DOHH2 (cell line): ENCODE results near the gene TRO.

ENCODE experiments used
- H3F3A ChIP-seq: fragments of 200-600 bp; sonication (generic), shearing (Covaris generic); 2 replicates; pipeline ENCODE4 v1.6.0; 2016; ENCODE audit warnings: antibody characterized with exemption, mild to moderate bottlenecking; ENCODE audit not compliant: control insufficient read depth, insufficient read depth
- H3K27ac ChIP-seq: fragments of 200-600 bp; sonication (generic); 2 replicates; pipeline ENCODE4 v1.5.1; 2014; ENCODE audit warnings: low read depth, mild to moderate bottlenecking, low read length, moderate library complexity
- H3K27me3 ChIP-seq: fragments of 200-600 bp; sonication (generic); 2 replicates; pipeline ENCODE4 v1.6.1; 2014; ENCODE audit warnings: mild to moderate bottlenecking, low read length, mixed read lengths; ENCODE audit not compliant: control insufficient read depth
- H3K36me3 ChIP-seq: fragments of 200-600 bp; sonication (generic); 2 replicates; pipeline ENCODE4 v1.6.1; 2014; ENCODE audit warnings: mild to moderate bottlenecking, low read length, moderate library complexity, mixed read lengths; ENCODE audit not compliant: control insufficient read depth
- H3K4me1 ChIP-seq: fragments of 200-600 bp; sonication (generic); 2 replicates; pipeline ENCODE4 v1.6.1; 2014; ENCODE audit warnings: mild to moderate bottlenecking, low read length, mixed read lengths; ENCODE audit not compliant: control insufficient read depth
- H3K4me2 ChIP-seq: fragments of 200-600 bp; sonication (generic); 2 replicates; pipeline ENCODE4 v1.6.0; 2014; ENCODE audit warnings: mild to moderate bottlenecking, low read length, moderate library complexity
- H3K4me3 ChIP-seq: fragments of 200-600 bp; sonication (generic); 2 replicates; pipeline ENCODE4 v1.5.1; 2014; ENCODE audit warnings: mild to moderate bottlenecking, low read length, mixed read lengths
- H3K79me2 ChIP-seq: fragments of 200-600 bp; sonication (generic); 2 replicates; pipeline ENCODE4 v1.6.1; 2014; ENCODE audit warnings: mild to moderate bottlenecking, low read length, mixed read lengths; ENCODE audit not compliant: control insufficient read depth
- H3K9me2 ChIP-seq: fragments of 200-600 bp; sonication (generic); replicated peaks from 2 replicates; pipeline ENCODE4 v1.6.1; 2014; ENCODE audit warnings: mild to moderate bottlenecking, low read length, mixed read lengths; ENCODE audit not compliant: control insufficient read depth
- H3K9me3 ChIP-seq: fragments of 200-600 bp; sonication (generic); 2 replicates; pipeline ENCODE4 v1.6.1; 2014; ENCODE audit warnings: antibody characterized with exemption, low read length, mixed read lengths; ENCODE audit not compliant: control insufficient read depth, insufficient read depth
- H4K20me1 ChIP-seq: fragments of 200-600 bp; sonication (generic); 2 replicates; pipeline ENCODE4 v1.6.0; 2014; ENCODE audit warnings: low read depth, mild to moderate bottlenecking, antibody characterized with exemption, low read length, moderate library complexity; ENCODE audit not compliant: control insufficient read depth, insufficient read depth
- CTCF ChIP-seq: fragments of 200-600 bp; sonication (generic); IDR thresholded peaks from one replicate; pipeline ENCODE4 v1.5.1; 2014; ENCODE audit warnings: antibody characterized with exemption, mild to moderate bottlenecking, low read depth, low read length; ENCODE audit not compliant: poor library complexity, severe bottlenecking
- EZH2phosphoT487 ChIP-seq: fragments of 200-600 bp; sonication (generic); IDR thresholded peaks from 2 replicates; pipeline ENCODE4 v1.6.1; 2017; ENCODE audit warnings: borderline replicate concordance, mild to moderate bottlenecking, antibody characterized with exemption, low read length, moderate library complexity, mixed read lengths

Gene TRO

DNA sequence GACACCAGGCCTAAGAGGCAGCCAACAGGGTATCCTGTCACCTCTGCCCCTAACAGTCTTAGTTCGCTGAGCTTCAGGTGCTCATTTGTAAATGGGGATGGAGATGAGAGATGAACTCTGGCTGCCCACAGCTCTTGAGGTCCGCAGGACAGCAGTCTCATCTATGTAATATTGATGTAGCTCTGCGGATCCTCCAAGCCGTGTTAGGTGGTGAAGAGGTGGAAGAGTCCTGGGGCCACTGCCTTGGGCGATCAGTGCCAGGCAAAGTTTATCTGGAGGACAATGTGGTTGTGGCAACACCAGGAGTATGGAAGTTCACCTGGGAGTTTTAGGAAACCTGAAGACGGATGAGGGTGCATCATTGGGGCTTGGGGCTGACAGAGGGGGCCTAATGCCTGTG lies 13.4 kb downstream of the TRO start:
- Histone ChIP-seq H3F3A (no peaks in the 10 kb centered on the region), H3K27me3 (no peaks in the 10 kb centered on the region), H3K27ac (no peak overlapping the region), H3K4me1 (no peaks in the 10 kb centered on the region), H3K4me2 (no peak overlapping the region), H3K9me2 (no peaks in the 10 kb centered on the region), H3K4me3 (no peak overlapping the region), H3K79me2 (no peaks in the 10 kb centered on the region), H4K20me1 (no peaks in the 10 kb centered on the region), H3K9me3 (no peaks in the 10 kb centered on the region), H3K36me3 (no peaks in the 10 kb centered on the region)
- no peak for TF ChIP-seq CTCF
- no peak for TF ChIP-seq EZH2phosphoT487

- Histone ChIP-seq H3F3A (no peaks in the 10 kb centered on the region), H3K4me2 (no peak overlapping the region), H3K36me3 (no peaks in the 10 kb centered on the region), H3K4me1 (no peaks in the 10 kb centered on the region), H3K27me3 (no peaks in the 10 kb centered on the region), H3K79me2 (no peaks in the 10 kb centered on the region), H3K27ac (no peak overlapping the region), H4K20me1 (no peaks in the 10 kb centered on the region), H3K9me2 (no peaks in the 10 kb centered on the region), H3K9me3 (no peaks in the 10 kb centered on the region), H3K4me3 (no peak overlapping the region)
- TF ChIP-seq CTCF (no peak), EZH2phosphoT487 (no peak)
Measured at GRCh38 chrX:54934890-54935289, 14.3 kb downstream of the TRO start.

DNA sequence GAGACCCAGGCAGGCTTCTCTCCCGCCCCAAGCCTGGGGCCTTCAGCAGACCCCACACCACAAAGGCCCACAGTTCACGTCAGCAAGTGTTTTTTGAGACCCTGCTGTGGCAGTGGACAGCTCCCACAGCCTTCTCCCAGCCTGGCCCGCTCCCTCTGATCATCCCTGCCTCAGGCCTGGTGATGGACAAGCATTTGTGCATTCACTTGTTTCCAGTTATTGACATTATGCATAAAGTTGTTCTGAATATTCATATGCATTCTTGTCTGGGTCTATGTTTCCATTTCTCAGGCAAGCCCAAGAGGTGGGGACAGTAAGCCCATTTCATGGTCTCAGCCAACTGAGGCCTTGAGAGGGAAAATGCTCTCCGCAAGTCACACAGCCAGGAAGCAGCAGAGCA lies 14.7 kb downstream of the TRO start:
- no peak overlapping the region for H3K4me2 ChIP-seq

More for the DNA sequence above, 14.7 kb downstream of the TRO start:
- no peaks in the 10 kb centered on the region for H3K27me3 ChIP-seq
- H3F3A ChIP-seq = no peaks in the 10 kb centered on the region
- no peak for TF ChIP-seq CTCF
- no peak for TF ChIP-seq EZH2phosphoT487
- H3K4me3 ChIP-seq = no peak overlapping the region
- no peaks in the 10 kb centered on the region for H3K9me2 ChIP-seq
- no peaks in the 10 kb centered on the region for H4K20me1 ChIP-seq
- H3K27ac ChIP-seq = no peak overlapping the region
- no peaks in the 10 kb centered on the region for H3K9me3 ChIP-seq
- no peaks in the 10 kb centered on the region for H3K36me3 ChIP-seq
- no peaks in the 10 kb centered on the region for H3K79me2 ChIP-seq
- no peaks in the 10 kb centered on the region for H3K4me1 ChIP-seq
